ENCODE data around the gene NME4. TPM values are rescaled to one million over a fixed set of nuclear protein-coding genes. Genes with fewer than 3 reads are reported as not detected.
"Not testable (repeated sequence)": the region's sequence is repeated elsewhere in the genome, so short reads cannot be mapped to it uniquely, and the experiment has no call there.

The NME4 gene
- total and polyA plus RNA-seq, 9 donors: 48.8 to 133 (median 93.4) TPM

DNA sequence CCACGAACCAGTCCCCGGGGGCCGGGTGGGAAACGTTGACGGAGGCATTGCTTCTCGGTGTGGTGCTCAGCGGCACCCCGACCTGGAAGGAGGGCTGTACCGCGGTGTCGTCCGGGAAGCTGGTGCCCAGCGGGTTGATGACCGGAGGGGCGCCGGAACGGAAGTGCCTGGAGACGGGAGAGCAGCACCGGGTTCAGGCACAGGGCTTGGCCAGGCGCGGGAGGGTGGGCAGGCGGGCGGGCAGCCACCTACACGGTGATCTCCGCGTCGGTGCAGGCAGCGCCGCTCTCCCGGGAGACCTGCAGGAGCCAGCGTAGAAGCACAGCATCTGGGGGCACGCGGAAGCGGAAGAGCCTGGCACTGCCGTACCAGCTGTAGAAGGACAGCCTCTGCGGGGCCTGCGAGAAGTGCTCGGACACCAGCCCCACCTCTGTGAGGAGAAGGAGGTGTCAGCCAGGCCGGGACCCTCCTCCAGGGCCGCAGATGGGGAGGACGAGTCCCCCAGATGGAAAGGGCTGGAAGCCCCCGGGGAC, 19.5 kb upstream of the NME4 start:
- 82 to 84% (median 84%) methylated on average over 39 to 42 of the region's 42 CpGs for WGBS, 3 donors
- peak in 1 of 5 donors; percentile 31 for DNase-seq
- H3K36me3 ChIP-seq: no peaks in the 10 kb centered on the region
- H3K27me3 ChIP-seq: no peaks in the 10 kb centered on the region
- no peak overlapping the region for H3K4me3 ChIP-seq
- TF ChIP-seq, protein P1, sequence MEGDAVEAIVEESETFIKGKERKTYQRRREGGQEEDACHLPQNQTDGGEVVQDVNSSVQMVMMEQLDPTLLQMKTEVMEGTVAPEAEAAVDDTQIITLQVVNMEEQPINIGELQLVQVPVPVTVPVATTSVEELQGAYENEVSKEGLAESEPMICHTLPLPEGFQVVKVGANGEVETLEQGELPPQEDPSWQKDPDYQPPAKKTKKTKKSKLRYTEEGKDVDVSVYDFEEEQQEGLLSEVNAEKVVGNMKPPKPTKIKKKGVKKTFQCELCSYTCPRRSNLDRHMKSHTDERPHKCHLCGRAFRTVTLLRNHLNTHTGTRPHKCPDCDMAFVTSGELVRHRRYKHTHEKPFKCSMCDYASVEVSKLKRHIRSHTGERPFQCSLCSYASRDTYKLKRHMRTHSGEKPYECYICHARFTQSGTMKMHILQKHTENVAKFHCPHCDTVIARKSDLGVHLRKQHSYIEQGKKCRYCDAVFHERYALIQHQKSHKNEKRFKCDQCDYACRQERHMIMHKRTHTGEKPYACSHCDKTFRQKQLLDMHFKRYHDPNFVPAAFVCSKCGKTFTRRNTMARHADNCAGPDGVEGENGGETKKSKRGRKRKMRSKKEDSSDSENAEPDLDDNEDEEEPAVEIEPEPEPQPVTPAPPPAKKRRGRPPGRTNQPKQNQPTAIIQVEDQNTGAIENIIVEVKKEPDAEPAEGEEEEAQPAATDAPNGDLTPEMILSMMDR (IDR thresholded peaks at IDR 0.05): no peak
- TF ChIP-seq EP300 (IDR thresholded peaks at IDR 0.05) (no peak), POLR2A (IDR thresholded peaks at IDR 0.05) (no peak)
- no peaks in the 10 kb centered on the region for H3K9me3 ChIP-seq
- no peak overlapping the region for H3K27ac ChIP-seq
- intact Hi-C loops (cut with DNase I): no loop called here
- H3K4me1 ChIP-seq (ENCODE audit: insufficient read depth): peaks cover 4% of the 10 kb centered on the region

DNA sequence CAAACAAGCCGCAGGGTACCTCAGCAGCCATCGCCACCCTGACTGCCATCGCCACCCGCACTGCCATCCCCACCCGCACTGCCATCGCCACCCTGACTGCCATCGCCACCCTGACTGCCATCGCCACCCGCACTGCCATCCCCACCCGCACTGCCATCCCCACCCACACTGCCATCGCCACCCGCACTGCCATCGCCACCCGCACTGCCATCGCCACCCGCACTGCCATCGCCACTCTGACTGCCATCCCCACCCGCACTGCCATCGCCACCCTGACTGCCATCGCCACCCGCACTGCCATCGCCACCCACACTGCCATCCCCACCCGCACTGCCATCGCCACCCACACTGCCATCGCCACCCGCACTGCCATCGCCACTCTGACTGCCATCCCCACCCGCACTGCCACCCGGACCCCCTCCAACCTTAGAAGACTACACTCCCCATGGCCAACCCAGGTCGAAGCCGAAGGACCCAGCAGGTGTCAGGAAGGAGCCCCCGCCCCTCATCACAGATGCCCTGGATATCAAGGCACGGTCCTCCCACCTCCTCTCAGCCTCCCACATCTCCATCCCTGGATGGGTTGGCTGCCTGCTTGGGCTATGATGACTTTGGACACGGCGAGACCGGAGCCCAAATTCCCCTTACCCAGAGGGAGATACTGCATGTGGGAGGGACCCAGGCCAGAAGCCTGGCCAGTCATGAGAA, 18.7 kb upstream of the NME4 start:
- H3K4me1 ChIP-seq (ENCODE audit: insufficient read depth); H3K27ac ChIP-seq; H3K27me3 ChIP-seq; H3K9me3 ChIP-seq; H3K36me3 ChIP-seq; H3K4me3 ChIP-seq; DNase-seq; intact Hi-C loops (cut with DNase I): not testable (repeated sequence)
- WGBS, 3 donors: 82 to 89% (median 85%) methylated on average over 30 to 36 of the region's 36 CpGs

DNA sequence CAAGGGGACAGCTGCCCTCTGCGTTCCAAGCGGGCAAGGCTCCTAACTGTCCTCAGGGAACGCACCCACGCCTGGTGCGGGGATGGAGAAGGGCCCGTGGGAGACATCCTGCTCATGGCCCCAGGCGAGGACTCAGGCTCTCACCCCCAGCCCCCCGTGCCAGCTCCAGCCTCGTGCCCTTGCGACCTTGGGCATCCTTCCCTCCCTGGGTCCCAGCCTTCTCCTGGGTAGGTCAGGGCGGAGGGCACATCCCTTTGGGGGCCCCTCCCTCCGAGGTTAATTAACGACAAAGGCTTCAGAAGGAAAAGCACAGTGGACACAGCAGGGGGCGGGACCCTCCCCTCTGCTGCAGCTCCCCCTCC, 18.2 kb upstream of the NME4 start:
- TF ChIP-seq POLR2A (IDR thresholded peaks at IDR 0.05) (no peak), EP300 (IDR thresholded peaks at IDR 0.05) (no peak)
- TF ChIP-seq, protein P1 (IDR thresholded peaks at IDR 0.05): no peak
- Histone ChIP-seq H3K27ac (no peak overlapping the region), H3K4me1 (ENCODE audit: insufficient read depth) (peaks cover 4% of the 10 kb centered on the region), H3K36me3 (no peaks in the 10 kb centered on the region), H3K27me3 (no peaks in the 10 kb centered on the region), H3K9me3 (no peaks in the 10 kb centered on the region), H3K4me3 (no peak overlapping the region)
- intact Hi-C loops (cut with DNase I): no loop called here
- WGBS, 3 donors: 63 to 69% (median 67%) methylated on average over 11 to 14 of the region's 14 CpGs
- DNase-seq: peak in 1 of 5 donors; percentile 39

DNA sequence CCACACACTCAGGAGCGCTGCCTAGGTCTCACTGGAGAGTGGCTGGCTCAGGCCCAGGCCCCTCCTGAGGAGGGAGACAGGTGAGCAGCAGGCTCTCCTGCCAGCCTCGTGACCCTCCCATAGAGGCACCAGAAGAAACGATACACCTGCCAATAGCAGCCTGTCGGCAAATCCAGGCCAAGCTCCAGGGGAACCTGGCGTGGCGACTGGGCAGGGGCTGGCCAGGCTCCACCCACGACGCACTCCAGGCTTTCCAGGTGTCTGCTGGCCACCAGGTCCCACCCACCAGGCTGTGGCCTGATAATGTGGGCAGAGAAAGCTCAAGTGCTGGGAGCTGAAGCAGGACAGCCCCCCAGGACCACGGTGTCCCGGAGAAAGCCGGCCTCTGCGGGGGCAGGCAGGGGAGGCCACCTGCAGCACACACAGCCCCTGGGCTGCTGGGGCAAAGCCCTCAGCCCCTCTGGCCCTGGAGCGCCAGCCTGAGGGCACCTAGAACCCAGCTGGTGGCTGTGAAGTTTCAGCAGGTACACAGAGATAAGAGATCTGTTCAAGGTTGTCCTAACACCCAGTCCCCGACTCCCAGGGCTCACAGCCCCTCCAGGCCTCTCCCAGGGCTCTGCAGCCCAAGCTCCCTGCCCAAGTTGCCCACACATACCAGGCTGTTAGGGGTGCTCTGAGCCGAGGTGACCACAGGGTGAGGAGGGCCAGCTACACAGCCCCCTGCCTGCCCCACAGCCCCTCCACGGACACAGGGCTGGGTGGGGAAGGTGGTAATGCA, 17.6 kb upstream of the NME4 start:
- H3K27me3 ChIP-seq: no peaks in the 10 kb centered on the region
- no peaks in the 10 kb centered on the region for H3K9me3 ChIP-seq
- 78 to 85% (median 79%) methylated on average over 16 of the region's 16 CpGs for WGBS, 3 donors
- intact Hi-C loops (cut with DNase I): no loop called here
- peak in 1 of 5 donors; percentile 36 for DNase-seq
- no peak overlapping the region for H3K27ac ChIP-seq
- no peak overlapping the region for H3K4me3 ChIP-seq
- peaks cover 4% of the 10 kb centered on the region for H3K4me1 ChIP-seq (ENCODE audit: insufficient read depth)
- H3K36me3 ChIP-seq: no peaks in the 10 kb centered on the region
- TF ChIP-seq EP300 (IDR thresholded peaks at IDR 0.05) (no peak), POLR2A (IDR thresholded peaks at IDR 0.05) (no peak)
- TF ChIP-seq, protein P1 (IDR thresholded peaks at IDR 0.05): no peak
